K562 (cell line): ENCODE measurements around the gene COL9A2. TPM values are rescaled to one million over a fixed set of nuclear protein-coding genes. Genes with fewer than 3 reads are reported as not detected.

ENCODE experiments used
- ATF7 ChIP-seq: fragments of 450-650 bp; IDR thresholded peaks from 2 replicates; pipeline ENCODE4 v1.7.1; 2014; ENCODE audit warnings: mild to moderate bottlenecking, moderate library complexity
- CAMTA2 ChIP-seq: fragments of 250-450 bp; sonication (Bioruptor Pico); conservative IDR thresholded peaks from 2 replicates; pipeline ENCODE4 v1.5.1; 2022
- CBX2 ChIP-seq: fragments of 200-600 bp; sonication (generic); IDR thresholded peaks from one replicate; pipeline ENCODE4 v1.6.1; 2012; ENCODE audit warnings: mild to moderate bottlenecking, low read length, inconsistent platforms; ENCODE audit not compliant: insufficient read depth, poor library complexity, severe bottlenecking
- DACH1 ChIP-seq: fragments of 450-650 bp; IDR thresholded peaks from 2 replicates; pipeline ENCODE4 v1.6.1; 2018; ENCODE audit not compliant: partially characterized antibody
- E2F1 ChIP-seq: sonication (generic); formaldehyde crosslinking; IDR thresholded peaks from 2 replicates; pipeline ENCODE4 v1.8.1; 2023; ENCODE audit warnings: mild to moderate bottlenecking, missing genetic modification reagents, moderate library complexity
- GATA2 ChIP-seq: sonication (generic); formaldehyde crosslinking; IDR thresholded peaks from 2 replicates; pipeline ENCODE4 v1.4.0; 2020; ENCODE audit warnings: mild to moderate bottlenecking, missing genetic modification reagents
- MXI1 ChIP-seq: IDR thresholded peaks from 2 replicates; pipeline ENCODE4 v1.6.1; 2011; ENCODE audit warnings: low read depth, mild to moderate bottlenecking, improper control_type of control experiment, low read length
- PYGO2 ChIP-seq: fragments of 450-650 bp; IDR thresholded peaks from 2 replicates; pipeline ENCODE4 v1.6.1; 2016; ENCODE audit warnings: mild to moderate bottlenecking, missing genetic modification characterization, moderate library complexity, missing compliant biosample characterization
- RCOR1 ChIP-seq, 2 experiments: IDR thresholded peaks; 2 replicates each; pipeline ENCODE4 v1.6.1; 2012; ENCODE audit warnings: low read depth in 2 of 2, low read length in 2 of 2, borderline replicate concordance in 1 of 2, improper control_type of control experiment in 1 of 2
- SP1 ChIP-seq: sonication (generic); formaldehyde crosslinking; IDR thresholded peaks from 2 replicates; pipeline ENCODE4 v1.8.1; 2022; ENCODE audit warnings: mild to moderate bottlenecking, missing genetic modification reagents
- SRSF1 ChIP-seq: fragments of 200-400 bp; formaldehyde crosslinking; IDR thresholded peaks from 2 replicates; pipeline ENCODE4 v1.6.1; 2017; ENCODE audit warnings: mild to moderate bottlenecking, low read depth, low read length, moderate library complexity
- STAT6 ChIP-seq: sonication (generic); formaldehyde crosslinking; IDR thresholded peaks from 2 replicates; pipeline ENCODE4 v1.8.1; 2023; ENCODE audit warnings: mild to moderate bottlenecking, missing genetic modification reagents
- TCFL5 ChIP-seq: fragments of 250-450 bp; sonication (Bioruptor Pico); conservative IDR thresholded peaks from 2 replicates; pipeline ENCODE4 v1.6.1; 2021; ENCODE audit warnings: mild to moderate bottlenecking, moderate library complexity, matching md5 sums
- U2AF2 ChIP-seq: fragments of 200-400 bp; formaldehyde crosslinking; optimal IDR thresholded peaks from 2 replicates; pipeline ENCODE3; 2017; ENCODE audit warnings: low read depth, mild to moderate bottlenecking, low read length
- ZNF174 ChIP-seq: fragments of 250-450 bp; sonication (Bioruptor Pico); IDR thresholded peaks from 2 replicates; pipeline ENCODE4 v1.4.0; 2020; ENCODE audit warnings: mild to moderate bottlenecking
- ZNF324 ChIP-seq: fragments of 250-450 bp; sonication (Bioruptor Pico); IDR thresholded peaks from 2 replicates; pipeline ENCODE4 v1.4.0; 2020; ENCODE audit warnings: mild to moderate bottlenecking
- ZNF644 ChIP-seq: fragments of 200-800 bp; sonication (Bioruptor generic); IDR thresholded peaks from 2 replicates; pipeline ENCODE4 v1.6.1; 2016; ENCODE audit warnings: low read depth, missing genetic modification characterization, missing compliant biosample characterization
- ZNF785 ChIP-seq: fragments of 250-450 bp; sonication (Bioruptor Pico); IDR thresholded peaks from 2 replicates; pipeline ENCODE4 v1.4.0; 2020; ENCODE audit warnings: mild to moderate bottlenecking
- polyA plus RNA-seq, 8 experiments: library from polyadenylated mRNA; depleted of rRNA in 4 of 8; stranded (reverse) in 5 of 8; unstranded in 3 of 8; fragments of >200 nt; fragmentation: Nextera tagmentation in 2 of 8; fragmentation: Illumina TruSeq in 1 of 8; extraction: Ambion mirVana in 2 of 8; extraction: Trizol in 1 of 8; gene quantifications; 2 replicates each; pipeline versions ENCODE4 v1.2.1 to v1.2.3, GENCODE V29; 2011 to 2014; ENCODE audit warnings: inconsistent platforms in 1 of 8, missing spikeins in 1 of 8
- total RNA-seq, 7 experiments: library from RNA; depleted of rRNA in 6 of 7; stranded (reverse); fragments of >200 nt in 6 of 7; fragmentation: Illumina TruSeq in 2 of 7; extraction: Trizol in 2 of 7; gene quantifications; 2 replicates each; pipeline versions ENCODE4 v1.2.1 to v1.2.3, GENCODE V29; 2011 to 2021; ENCODE audit warnings: low replicate concordance in 1 of 7
- TF ChIP-seq, protein P1 (sequence below): sonication (generic); formaldehyde crosslinking; IDR thresholded peaks from 2 replicates; pipeline ENCODE4 v1.8.1; 2022; ENCODE audit warnings: missing genetic modification reagents
- TF ChIP-seq, protein P2 (sequence below): fragments of 250-450 bp; sonication (Bioruptor Pico); IDR thresholded peaks from 2 replicates; pipeline ENCODE4 v1.5.0; 2021; ENCODE audit warnings: mild to moderate bottlenecking, borderline replicate concordance

The COL9A2 gene
- total and polyA plus RNA-seq, 9 of the 15 experiments (the other 6 are each of a cell fraction or from before 2014, with no cell fraction given) = 0.03 to 2.2 (median 0.31) TPM

DNA sequence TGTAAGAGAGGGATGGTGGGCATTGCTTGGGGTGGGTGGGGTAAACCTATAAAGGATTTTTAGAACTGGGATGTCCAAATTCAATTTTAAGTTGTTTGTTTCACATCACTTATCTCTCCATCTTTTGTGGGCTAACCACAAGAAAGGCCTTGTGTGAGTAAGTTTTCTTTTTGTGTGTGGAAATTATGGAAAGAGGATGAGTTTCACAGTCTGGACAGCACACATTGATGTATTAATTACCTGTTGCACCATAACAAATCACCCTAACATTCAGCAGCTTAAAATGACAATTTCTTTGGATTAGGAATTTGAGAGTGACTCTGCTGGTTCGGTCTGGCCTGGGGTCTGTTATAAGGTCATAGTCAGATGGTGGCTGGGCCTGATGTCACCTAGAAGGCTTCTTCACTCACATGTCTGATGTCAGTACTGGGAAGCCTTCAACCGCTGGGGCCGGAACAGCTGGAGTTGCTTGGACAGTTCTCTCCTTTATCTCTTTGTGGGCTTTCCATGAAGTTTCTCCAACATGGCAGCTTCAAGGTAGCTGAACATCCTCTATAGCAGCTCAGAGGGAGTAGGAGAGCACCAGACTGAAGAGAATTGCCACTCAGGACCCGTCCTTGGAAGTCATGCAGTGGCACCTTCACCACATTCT lies 2.0 kb upstream of the COL9A2 start (continued):
- TF ChIP-seq E2F1 (CRISPR knock-in tag) = no peak
- no peak for TF ChIP-seq SRSF1
- no peak for TF ChIP-seq ZNF174 (CRISPR knock-in tag)
- TF ChIP-seq SP1 (CRISPR knock-in tag) = 0 out of 2 replicates have a peak, but pooled peaks have one; percentile 22
- TF ChIP-seq, protein P1, sequence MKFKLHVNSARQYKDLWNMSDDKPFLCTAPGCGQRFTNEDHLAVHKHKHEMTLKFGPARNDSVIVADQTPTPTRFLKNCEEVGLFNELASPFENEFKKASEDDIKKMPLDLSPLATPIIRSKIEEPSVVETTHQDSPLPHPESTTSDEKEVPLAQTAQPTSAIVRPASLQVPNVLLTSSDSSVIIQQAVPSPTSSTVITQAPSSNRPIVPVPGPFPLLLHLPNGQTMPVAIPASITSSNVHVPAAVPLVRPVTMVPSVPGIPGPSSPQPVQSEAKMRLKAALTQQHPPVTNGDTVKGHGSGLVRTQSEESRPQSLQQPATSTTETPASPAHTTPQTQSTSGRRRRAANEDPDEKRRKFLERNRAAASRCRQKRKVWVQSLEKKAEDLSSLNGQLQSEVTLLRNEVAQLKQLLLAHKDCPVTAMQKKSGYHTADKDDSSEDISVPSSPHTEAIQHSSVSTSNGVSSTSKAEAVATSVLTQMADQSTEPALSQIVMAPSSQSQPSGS (CRISPR knock-in tag) = no peak
- TF ChIP-seq, protein P2, sequence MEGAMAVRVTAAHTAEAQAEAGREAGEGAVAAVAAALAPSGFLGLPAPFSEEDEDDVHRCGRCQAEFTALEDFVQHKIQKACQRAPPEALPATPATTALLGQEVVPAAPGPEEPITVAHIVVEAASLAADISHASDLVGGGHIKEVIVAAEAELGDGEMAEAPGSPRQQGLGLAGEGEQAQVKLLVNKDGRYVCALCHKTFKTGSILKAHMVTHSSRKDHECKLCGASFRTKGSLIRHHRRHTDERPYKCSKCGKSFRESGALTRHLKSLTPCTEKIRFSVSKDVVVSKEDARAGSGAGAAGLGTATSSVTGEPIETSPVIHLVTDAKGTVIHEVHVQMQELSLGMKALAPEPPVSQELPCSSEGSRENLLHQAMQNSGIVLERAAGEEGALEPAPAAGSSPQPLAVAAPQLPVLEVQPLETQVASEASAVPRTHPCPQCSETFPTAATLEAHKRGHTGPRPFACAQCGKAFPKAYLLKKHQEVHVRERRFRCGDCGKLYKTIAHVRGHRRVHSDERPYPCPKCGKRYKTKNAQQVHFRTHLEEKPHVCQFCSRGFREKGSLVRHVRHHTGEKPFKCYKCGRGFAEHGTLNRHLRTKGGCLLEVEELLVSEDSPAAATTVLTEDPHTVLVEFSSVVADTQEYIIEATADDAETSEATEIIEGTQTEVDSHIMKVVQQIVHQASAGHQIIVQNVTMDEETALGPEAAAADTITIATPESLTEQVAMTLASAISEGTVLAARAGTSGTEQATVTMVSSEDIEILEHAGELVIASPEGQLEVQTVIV = no peak
- TF ChIP-seq STAT6 (CRISPR knock-in tag) = no peak
- TF ChIP-seq ZNF785 = no peak
- TF ChIP-seq TCFL5 (CRISPR knock-in tag) = no peak
- no peak for TF ChIP-seq MXI1
- TF ChIP-seq GATA2 (CRISPR knock-in tag) = 0 out of 2 replicates have a peak, but pooled peaks have one; percentile 35
- no peak for TF ChIP-seq PYGO2 (tag)
- no peak for TF ChIP-seq ZNF324 (CRISPR knock-in tag)
- TF ChIP-seq RCOR1 (IDR thresholded peaks at IDR 0.05; ENCODE audit: borderline replicate concordance in 1 of 2, low read depth in 2 of 2, low read length in 2 of 2) = no peak
- no peak for TF ChIP-seq CBX2
- no peak for TF ChIP-seq CAMTA2 (CRISPR knock-in tag)
- TF ChIP-seq ZNF644 (tag) = no peak
- no peak; the same call in 1 of the 2 replicates for TF ChIP-seq ATF7
- no peak for TF ChIP-seq DACH1
- no peak for TF ChIP-seq U2AF2
